Measurements from ENCODE around the gene B3GNT9.

B3GNT9 gene

GRCh38 chr16:67150833-67151396, at the start of gene B3GNT9:
B3GNT9 (minus strand) TSS chr16:67150998; CDS start chr16:67150485, 513 bp downstream.
- FAIRE-seq (no peak), DNase-seq (ENCODE audit: insufficient read length, low spot score) (peak; percentile 78)

- FAIRE-seq, result no peak
- DNase-seq (ENCODE audit: insufficient read length, low spot score), result no peak
Measured at GRCh38 chr16:67200491-67200890, 49.7 kb upstream of the B3GNT9 start.

GRCh38 chr16:67199808-67200198, 49.0 kb upstream of the B3GNT9 start:
- DNase-seq (ENCODE audit: insufficient read length, low spot score) (no peak), FAIRE-seq (no peak)

- DNase-seq (ENCODE audit: insufficient read length, low spot score), result no peak
- FAIRE-seq, result no peak
Measured at GRCh38 chr16:67199011-67199807, 48.4 kb upstream of the B3GNT9 start, which contains the start of gene ELMO3. ELMO3 (plus strand) TSS chr16:67199131; CDS start chr16:67199327, 196 bp downstream.

GRCh38 chr16:67198238-67198734, 47.5 kb upstream of the B3GNT9 start:
- DNase-seq (ENCODE audit: insufficient read length, low spot score) (no peak), FAIRE-seq (no peak)

GRCh38 chr16:67197704-67198103, 46.9 kb upstream of the B3GNT9 start:
- DNase-seq (ENCODE audit: insufficient read length, low spot score) (no peak), FAIRE-seq (no peak)

- DNase-seq (ENCODE audit: insufficient read length, low spot score) (no peak), FAIRE-seq (no peak)
Measured at GRCh38 chr16:67196881-67197280, 46.1 kb upstream of the B3GNT9 start.

- FAIRE-seq (no peak), DNase-seq (ENCODE audit: insufficient read length, low spot score) (no peak)
Measured at GRCh38 chr16:67195676-67196075, 44.9 kb upstream of the B3GNT9 start.

GRCh38 chr16:67194260-67194659, 43.5 kb upstream of the B3GNT9 start:
- DNase-seq (ENCODE audit: insufficient read length, low spot score), result no peak
- FAIRE-seq, result no peak

- FAIRE-seq (no peak), DNase-seq (ENCODE audit: insufficient read length, low spot score) (no peak)
Measured at GRCh38 chr16:67193536-67193935, 42.7 kb upstream of the B3GNT9 start.

- FAIRE-seq, result no peak
- DNase-seq (ENCODE audit: insufficient read length, low spot score), result no peak
Measured at GRCh38 chr16:67192781-67193361, 42.1 kb upstream of the B3GNT9 start.

GRCh38 chr16:67191995-67192681, 41.3 kb upstream of the B3GNT9 start, which contains the start of gene E2F4:
E2F4 (plus strand) TSS chr16:67192155; CDS start chr16:67192228, 73 bp downstream.
- DNase-seq (ENCODE audit: insufficient read length, low spot score) (peak; percentile 99), FAIRE-seq (peak; percentile 99)

- FAIRE-seq, result no peak
Measured at GRCh38 chr16:67191411-67191994, 40.7 kb upstream of the B3GNT9 start.

GRCh38 chr16:67190448-67191399, 39.9 kb upstream of the B3GNT9 start:
- DNase-seq (ENCODE audit: insufficient read length, low spot score), result no peak
- no peak for FAIRE-seq

More at GRCh38 chr16:67191411-67191994, 40.7 kb upstream of the B3GNT9 start:
- DNase-seq (ENCODE audit: insufficient read length, low spot score), result no peak

- DNase-seq (ENCODE audit: insufficient read length, low spot score) (no peak), FAIRE-seq (no peak)
Measured at GRCh38 chr16:67190041-67190440, 39.2 kb upstream of the B3GNT9 start, which contains the start of gene EXOC3L1. EXOC3L1 (minus strand) TSS chr16:67190136; CDS start chr16:67189676, 460 bp downstream.

GRCh38 chr16:67188798-67189197, 38.0 kb upstream of the B3GNT9 start:
- FAIRE-seq, result no peak
- DNase-seq (ENCODE audit: insufficient read length, low spot score), result no peak

GRCh38 chr16:67188323-67188722, 37.5 kb upstream of the B3GNT9 start:
- DNase-seq (ENCODE audit: insufficient read length, low spot score) (no peak), FAIRE-seq (no peak)

GRCh38 chr16:67187175-67187890, 36.5 kb upstream of the B3GNT9 start:
- DNase-seq (ENCODE audit: insufficient read length, low spot score) (no peak), FAIRE-seq (no peak)

- FAIRE-seq (no peak), DNase-seq (ENCODE audit: insufficient read length, low spot score) (no peak)
Measured at GRCh38 chr16:67186550-67186950, 35.8 kb upstream of the B3GNT9 start.

Data from GM19239 (cell line).